ACC112 (cell line): ENCODE data around the gene ZNF554.

ENCODE experiments used
- H2AFZ ChIP-seq: fragments of 200-600 bp; sonication (generic); one replicate; pipeline ENCODE4 v1.6.0; 2017; ENCODE audit warnings: antibody characterized with exemption, low read length; ENCODE audit not compliant: unreplicated experiment
- H3K27ac ChIP-seq: fragments of 200-600 bp; sonication (generic); 2 replicates; pipeline ENCODE4 v1.5.1; 2014; ENCODE audit warnings: low read depth, mild to moderate bottlenecking, antibody characterized with exemption, low read length, moderate library complexity
- H3K27me3 ChIP-seq: fragments of 200-600 bp; sonication (generic); 2 replicates; pipeline ENCODE4 v1.6.1; 2014; ENCODE audit warnings: mild to moderate bottlenecking, antibody characterized with exemption, low read length, moderate library complexity, mixed read lengths; ENCODE audit not compliant: insufficient read depth
- H3K36me3 ChIP-seq: fragments of 200-600 bp; sonication (generic); 2 replicates; pipeline ENCODE4 v1.6.1; 2016; ENCODE audit warnings: mild to moderate bottlenecking, antibody characterized with exemption, low read length, moderate library complexity, mixed read lengths; ENCODE audit not compliant: insufficient read depth
- H3K4me1 ChIP-seq: fragments of 200-600 bp; sonication (generic); one replicate; pipeline ENCODE4 v1.6.1; 2016; ENCODE audit warnings: low read length, mixed read lengths; ENCODE audit not compliant: insufficient read depth, unreplicated experiment, control insufficient read depth
- H3K4me3 ChIP-seq: fragments of 200-600 bp; sonication (generic); 2 replicates; pipeline ENCODE4 v1.5.1; 2014; ENCODE audit warnings: mild to moderate bottlenecking, low read depth, low read length
- H3K79me2 ChIP-seq: fragments of 200-600 bp; sonication (generic); one replicate; pipeline ENCODE4 v1.6.0; 2016; ENCODE audit warnings: low read length; ENCODE audit not compliant: control insufficient read depth, unreplicated experiment, insufficient read depth

Gene ZNF554

DNA sequence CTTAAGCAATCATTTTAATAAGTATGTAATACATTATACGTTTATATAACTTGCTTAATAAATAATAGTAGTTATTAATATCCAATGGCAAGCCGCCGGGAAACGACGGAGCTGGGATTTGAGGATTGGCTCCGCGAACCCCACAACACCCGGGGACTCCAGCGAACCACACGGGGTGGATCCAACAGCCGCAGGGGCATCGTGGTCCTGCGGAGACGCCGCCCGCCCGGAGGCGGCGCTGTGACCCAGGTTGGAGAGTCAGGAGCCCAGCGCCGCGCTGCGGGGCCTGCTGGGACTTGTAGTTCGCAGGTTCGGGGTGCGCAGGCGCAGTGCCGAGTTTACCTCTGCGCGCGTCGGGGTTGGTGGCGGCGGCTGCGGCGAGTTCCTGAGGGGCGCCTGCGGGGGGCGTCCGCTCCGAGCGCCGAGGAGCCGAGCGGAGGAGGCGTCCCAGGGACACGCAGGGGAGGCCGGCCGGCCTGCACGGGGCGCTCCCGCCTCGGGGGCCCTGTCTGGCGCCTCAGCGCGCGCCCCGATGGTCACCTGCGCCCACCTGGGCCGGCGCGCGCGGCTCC, at the start of gene ZNF554:
Gene ZNF554 (plus strand): TSS at position 329 of the 572 bp plus-strand sequence. CDS start 204 bp downstream, at position 533.
- H3K27me3 ChIP-seq: no peaks in the 10 kb centered on the region
- no peak within 1 kb of the TSS for H3K27ac ChIP-seq
- no peaks in the 10 kb centered on the region for H3K36me3 ChIP-seq
- H3K79me2 ChIP-seq: no peaks in the 10 kb centered on the region
- H3K4me3 ChIP-seq: peak within 1 kb of the TSS; percentile 88
- peak within 1 kb of the TSS; percentile 75 for H2AFZ ChIP-seq
- H3K4me1 ChIP-seq: no peaks in the 10 kb centered on the region

DNA sequence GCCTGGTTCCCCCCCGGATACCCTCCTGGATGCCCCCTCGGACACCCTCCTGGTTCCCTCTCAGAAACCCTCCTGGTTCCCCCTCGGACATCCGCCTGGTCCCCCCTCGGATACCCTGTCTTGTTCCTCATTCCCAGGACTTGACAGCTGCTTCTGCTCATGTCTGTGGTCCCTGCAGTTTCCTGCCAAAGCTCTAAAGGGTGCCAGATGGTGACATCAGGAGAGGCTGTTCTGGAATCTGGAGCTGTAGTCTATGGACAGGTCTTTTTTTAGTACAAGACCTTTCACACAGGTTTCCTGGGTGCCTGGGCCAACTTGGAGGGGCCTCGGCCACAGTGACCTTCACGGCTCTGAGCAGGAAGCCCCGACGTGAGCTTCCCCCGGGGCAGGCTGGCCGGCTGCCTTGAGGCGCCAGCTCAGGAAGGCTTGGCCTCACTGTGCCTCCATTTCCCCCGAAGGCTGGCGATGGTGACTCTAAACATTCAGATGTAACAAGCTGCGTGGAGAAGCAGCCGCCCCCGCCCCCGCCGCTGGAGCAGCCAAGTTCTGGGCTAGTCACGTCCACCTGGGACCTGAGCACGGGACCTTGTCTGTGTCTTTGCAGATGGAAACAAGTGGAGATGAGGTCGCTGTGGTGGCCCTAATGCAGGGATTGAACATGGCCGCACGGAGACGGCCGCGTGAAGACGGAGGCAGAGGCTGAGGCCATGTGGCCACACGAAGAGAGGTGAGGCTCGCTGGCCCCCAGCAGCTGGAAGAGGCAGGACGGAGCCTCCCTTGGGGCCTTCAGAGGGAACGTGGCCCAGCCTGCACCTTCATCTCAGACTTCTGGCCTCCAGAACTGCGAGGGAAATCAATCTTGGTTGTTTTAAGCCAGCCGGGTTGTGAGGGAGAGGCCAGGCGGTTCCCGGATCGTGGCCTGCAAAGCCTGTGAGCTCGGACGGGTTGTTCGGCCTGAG, 49.3 kb upstream of the ZNF554 start:
- Histone ChIP-seq H3K27me3 (no peaks in the 10 kb centered on the region), H3K4me1 (peaks cover 4% of the 10 kb centered on the region), H3K4me3 (no peak overlapping the region), H3K27ac (no peak overlapping the region), H2AFZ (no peak overlapping the region), H3K36me3 (no peaks in the 10 kb centered on the region), H3K79me2 (peaks cover 53% of the 10 kb centered on the region)

DNA sequence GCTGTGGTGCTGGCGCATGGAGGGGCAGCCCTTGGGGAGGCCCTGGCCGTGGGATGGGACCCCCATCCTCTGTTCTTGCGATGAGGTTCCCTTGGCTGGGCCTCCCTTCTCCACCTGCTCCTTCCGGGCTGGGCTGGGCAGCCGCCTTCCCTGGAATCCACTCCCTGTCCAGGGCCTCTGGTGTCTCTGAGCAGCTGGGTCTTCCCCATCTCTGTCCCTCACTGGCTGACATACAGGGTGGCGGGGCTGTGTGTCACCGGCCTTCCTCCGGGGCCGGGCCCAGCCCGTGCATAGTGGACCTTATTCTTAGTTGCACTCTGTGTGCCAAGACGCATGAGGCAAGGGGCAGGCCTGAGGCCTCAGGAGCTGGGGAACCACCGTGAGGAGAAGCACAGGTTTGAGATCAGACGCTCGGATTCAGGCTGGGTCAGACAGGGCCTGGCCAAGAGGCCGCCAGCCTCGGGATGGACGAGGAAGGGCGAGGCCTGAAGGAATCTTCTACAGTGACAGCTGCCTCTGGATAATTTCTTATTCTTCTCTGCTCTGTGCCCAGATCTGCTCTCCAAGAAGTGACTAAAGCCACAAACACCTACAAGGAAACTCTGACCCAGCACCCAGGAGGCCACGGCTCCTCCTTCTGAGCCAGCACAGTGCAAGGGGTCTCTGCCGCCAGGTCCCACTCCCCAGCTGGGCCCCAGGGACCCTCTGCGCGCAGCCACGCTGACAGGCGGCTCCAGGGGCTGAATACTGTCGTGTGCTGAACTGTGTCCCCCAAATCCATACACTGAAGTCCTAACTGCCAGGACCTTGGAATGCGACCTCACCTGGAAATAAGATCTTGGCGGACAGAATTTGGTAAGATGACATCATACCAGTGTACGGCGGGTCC, 47.6 kb upstream of the ZNF554 start:
- no peaks in the 10 kb centered on the region for H3K36me3 ChIP-seq

DNA sequence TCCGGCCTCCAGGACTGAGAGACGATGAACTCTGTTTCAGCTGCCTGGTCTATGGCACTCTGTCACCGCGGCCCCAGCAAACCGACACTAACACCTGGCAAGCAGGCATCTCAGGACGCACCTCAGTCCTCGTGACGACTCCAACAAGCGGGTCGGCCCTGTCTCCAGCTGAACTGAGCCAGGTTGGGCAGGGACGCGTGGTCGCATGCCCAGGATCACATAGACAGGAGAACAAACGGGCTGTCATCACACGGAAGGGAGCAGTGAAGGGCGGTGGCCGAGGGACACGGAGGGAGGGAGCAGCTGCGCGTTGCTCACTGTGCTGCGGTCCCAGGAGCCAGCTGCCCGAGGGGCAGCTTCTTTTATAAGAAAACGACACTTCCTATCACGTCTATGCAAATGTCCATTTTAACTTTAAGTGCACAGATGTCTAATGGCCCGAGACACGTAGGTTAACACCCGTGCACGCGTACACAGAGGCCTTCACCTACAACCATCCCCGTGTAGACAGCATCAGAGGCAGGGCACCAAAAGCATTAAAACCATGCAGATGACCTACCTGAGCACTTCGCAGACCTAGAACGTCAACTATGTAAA, 45.5 kb upstream of the ZNF554 start:
- Histone ChIP-seq H3K4me3 (no peak overlapping the region), H3K27ac (no peak overlapping the region), H3K79me2 (peaks cover 80% of the 10 kb centered on the region), H3K4me1 (peaks cover 10% of the 10 kb centered on the region), H3K36me3 (no peaks in the 10 kb centered on the region), H3K27me3 (no peaks in the 10 kb centered on the region), H2AFZ (no peak overlapping the region)

More for the DNA sequence above, 47.6 kb upstream of the ZNF554 start:
- peaks cover 10% of the 10 kb centered on the region for H3K4me1 ChIP-seq
- no peak overlapping the region for H3K27ac ChIP-seq
- peaks cover 68% of the 10 kb centered on the region for H3K79me2 ChIP-seq
- no peaks in the 10 kb centered on the region for H3K27me3 ChIP-seq
- H2AFZ ChIP-seq: no peak overlapping the region
- H3K4me3 ChIP-seq: no peak overlapping the region

DNA sequence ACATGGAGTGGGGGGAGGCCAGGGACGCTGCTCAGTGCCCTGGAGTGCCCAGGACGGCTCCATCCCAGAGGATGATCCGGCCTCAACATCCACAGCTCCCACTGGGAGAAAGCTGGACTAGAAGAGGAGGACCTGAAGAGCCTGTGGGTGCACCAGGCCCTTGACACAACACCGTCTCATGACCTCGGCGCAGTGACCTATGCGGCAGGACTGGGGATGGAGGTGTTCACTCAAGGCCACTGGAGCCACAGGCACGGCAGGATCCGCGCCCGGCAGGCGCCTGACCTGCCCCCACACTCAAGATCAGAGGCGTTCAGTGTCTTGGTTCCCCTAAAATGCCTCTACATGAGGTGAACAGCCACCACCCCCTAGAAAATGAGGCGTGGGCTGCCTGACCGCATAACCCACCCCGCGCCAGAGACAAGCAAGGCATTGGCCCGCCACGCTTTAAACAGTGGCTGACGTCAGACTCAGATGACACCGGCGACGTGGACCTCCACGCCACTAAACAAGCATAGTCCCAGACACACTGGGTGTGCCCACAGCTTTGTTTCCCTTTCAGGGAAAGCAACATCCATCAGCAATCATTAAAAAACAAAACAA, 44.6 kb upstream of the ZNF554 start:
- H3K79me2 ChIP-seq: peaks cover 83% of the 10 kb centered on the region
- no peaks in the 10 kb centered on the region for H3K27me3 ChIP-seq
- peaks cover 10% of the 10 kb centered on the region for H3K4me1 ChIP-seq
- H2AFZ ChIP-seq: no peak overlapping the region
- H3K36me3 ChIP-seq: no peaks in the 10 kb centered on the region
- H3K27ac ChIP-seq: peak overlapping the region; percentile 69
- 0 out of 2 replicates have a peak overlapping the region, but pooled peaks have one; percentile 15 for H3K4me3 ChIP-seq

DNA sequence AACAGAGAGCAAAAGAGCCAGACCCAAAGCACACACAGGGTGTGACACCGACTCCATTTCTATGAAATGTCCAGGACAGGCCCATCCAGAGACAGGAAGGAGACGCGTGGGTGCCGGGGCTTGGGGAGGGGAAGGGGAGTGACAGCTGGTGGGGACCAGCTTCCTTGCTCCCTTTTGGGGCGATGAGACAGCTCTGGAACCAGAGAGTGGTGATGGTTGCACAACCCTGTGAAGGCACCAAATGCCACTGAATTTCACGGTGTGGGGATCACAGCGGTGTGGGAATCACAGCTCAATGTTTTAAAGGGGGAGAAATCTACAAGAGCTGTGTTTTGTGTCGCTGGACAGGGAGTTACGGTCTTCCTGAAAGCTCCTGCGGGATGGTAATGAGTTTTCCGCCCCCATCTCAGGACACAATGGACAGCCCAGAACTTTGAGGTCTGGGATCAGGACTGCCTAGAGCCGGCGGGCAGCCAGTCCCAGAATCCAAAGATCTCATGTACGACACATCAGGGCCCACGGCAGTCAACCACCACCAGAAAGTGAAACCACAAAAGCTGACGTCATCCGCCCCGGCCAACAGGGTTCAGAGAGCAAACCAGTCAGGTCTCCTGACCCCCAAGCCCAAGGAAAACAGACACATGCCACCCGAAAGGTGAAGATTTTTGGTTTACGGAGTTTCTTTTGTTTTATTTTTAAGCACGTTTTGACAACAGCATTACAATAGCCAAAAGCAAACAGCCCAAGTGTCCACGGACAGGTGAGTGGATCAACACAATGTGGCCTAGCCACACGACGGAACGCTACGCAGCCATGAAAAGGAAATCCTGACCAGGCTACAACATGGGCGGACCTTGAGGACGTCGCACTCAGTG, 43.9 kb upstream of the ZNF554 start:
- Histone ChIP-seq H3K27me3 (no peaks in the 10 kb centered on the region), H3K27ac (peak overlapping the region; percentile 69), H3K4me1 (peaks cover 10% of the 10 kb centered on the region), H3K36me3 (no peaks in the 10 kb centered on the region), H3K4me3 (peak overlapping the region; percentile 15), H2AFZ (no peak overlapping the region), H3K79me2 (peaks cover 83% of the 10 kb centered on the region)

DNA sequence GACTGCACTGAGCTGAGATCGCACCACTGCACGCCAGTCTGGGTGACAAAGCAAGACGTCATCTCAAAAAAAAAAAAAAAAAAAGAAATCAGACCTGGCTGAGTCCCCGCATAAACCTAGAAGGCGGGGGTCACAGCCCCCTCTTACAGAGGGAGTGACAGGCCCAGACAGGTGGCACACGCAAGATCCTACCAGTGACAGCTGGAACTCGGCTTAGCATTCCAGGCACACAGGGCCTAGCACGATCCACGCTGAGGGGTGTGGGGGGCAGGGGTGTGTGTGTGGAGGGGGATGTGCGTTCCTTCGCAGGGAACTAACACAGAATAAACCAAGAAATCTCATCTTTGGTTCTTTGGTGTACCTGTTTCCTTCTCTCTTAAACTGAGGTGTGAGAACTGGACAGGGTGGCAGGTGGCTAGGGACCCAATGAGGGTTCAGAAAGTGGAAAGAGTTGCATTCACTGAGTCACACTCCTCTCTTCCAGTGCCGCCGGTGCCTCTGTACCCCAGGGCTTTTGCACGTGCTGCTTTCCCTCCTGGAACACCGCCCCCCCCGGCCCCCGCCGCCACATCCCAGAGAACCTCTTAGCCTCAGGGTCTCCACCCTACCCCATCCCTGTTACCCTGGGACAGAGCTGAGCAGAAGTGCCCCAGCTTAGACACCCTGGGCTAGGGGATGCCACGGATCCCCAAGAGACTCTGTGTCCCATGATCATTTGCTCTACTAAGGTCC, 41.5 kb upstream of the ZNF554 start:
- Histone ChIP-seq H3K27ac (no peak overlapping the region), H3K36me3 (no peaks in the 10 kb centered on the region), H3K79me2 (peaks cover 89% of the 10 kb centered on the region), H3K4me1 (peaks cover 20% of the 10 kb centered on the region), H3K4me3 (no peak overlapping the region), H3K27me3 (no peaks in the 10 kb centered on the region), H2AFZ (no peak overlapping the region)

DNA sequence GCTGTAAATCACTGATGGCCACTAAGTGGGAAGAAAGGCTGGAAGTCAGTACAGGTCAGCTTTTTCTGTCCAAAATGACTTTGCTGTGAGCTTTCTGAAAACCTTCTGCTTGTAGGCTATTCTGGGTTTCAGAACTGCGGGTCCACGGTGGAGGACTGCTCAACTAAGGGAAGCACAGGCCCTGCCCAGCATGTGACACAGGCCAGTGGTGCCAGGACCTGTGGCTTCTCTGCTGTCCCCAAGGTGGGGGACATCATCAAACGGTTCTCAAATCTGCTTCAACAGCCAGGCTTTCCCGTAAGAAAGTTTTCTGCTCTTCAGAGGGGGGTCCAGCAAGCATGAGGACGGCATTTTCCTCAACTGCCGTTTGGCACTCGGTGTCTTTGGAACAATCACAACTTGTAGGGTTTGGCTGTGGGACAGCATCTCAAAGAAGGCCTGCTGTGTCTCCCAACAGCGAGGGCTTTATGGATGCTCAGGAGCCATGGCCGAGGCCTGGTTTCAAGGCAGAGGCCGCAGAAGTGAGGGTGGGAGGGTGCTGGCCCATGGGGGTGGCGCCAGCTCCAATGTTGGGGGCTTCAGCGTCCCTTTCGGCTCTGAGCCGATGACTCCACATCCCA, 40.4 kb upstream of the ZNF554 start:
- no peaks in the 10 kb centered on the region for H3K36me3 ChIP-seq
- H3K79me2 ChIP-seq: peaks cover 84% of the 10 kb centered on the region
- no peak overlapping the region for H3K27ac ChIP-seq
- H3K4me3 ChIP-seq: no peak overlapping the region
- H2AFZ ChIP-seq: no peak overlapping the region
- peaks cover 20% of the 10 kb centered on the region for H3K4me1 ChIP-seq
- no peaks in the 10 kb centered on the region for H3K27me3 ChIP-seq
